OCI-LY7 (cell line): ENCODE results near the gene CERK.

Source experiments
- EZH2phosphoT487 ChIP-seq: fragments of 200-600 bp; sonication (generic); IDR thresholded peaks from 2 replicates; pipeline ENCODE4 v1.6.1; 2018; ENCODE audit warnings: low read depth, borderline replicate concordance, mild to moderate bottlenecking, mixed run types, antibody characterized with exemption, low read length, moderate library complexity, mixed read lengths
- TF ChIP-seq, protein P1 (sequence below): fragments of 200-600 bp; sonication (generic); conservative IDR thresholded peaks from 2 replicates; pipeline ENCODE4 v1.5.1; 2014; ENCODE audit warnings: mild to moderate bottlenecking, antibody characterized with exemption, low read length, moderate library complexity, mixed read lengths

DNA sequence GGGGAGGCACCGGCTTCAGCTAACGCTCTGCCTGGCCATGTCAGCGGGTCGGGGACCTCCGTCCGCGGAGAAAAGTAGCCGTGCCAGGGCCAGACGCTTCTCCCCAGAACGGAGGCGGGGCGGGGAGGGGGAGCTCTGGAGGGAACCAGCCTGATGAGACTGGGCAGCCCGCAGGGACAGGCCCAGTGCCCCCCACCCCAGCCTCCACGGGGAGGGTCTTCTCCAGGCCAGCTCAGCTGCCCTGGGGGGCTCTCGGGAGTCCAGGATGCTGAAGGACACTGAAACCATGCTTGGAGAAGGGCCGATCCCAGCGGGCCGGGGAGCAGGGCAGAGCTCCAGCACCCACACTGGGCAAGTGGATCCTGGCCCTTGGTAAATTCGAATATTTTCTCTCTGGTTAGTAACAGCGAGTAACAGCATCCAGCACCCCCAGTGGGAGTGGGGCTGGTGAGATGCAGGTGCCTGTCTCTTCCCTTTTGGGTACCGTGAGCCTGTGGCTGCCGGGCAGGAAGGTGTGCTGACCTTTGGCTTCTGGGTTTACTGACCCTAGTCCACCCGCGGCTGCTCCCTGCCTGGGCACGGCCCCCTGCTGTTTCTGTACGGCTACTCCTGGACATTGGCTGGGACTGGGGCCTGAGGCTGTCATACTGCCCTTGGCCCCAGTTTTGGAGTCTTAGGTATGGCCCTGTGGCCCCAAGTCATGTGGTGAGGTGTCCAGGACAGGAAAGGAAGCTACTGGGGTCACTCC lies 82.0 kb downstream of the CERK start:
- TF ChIP-seq, protein P1, sequence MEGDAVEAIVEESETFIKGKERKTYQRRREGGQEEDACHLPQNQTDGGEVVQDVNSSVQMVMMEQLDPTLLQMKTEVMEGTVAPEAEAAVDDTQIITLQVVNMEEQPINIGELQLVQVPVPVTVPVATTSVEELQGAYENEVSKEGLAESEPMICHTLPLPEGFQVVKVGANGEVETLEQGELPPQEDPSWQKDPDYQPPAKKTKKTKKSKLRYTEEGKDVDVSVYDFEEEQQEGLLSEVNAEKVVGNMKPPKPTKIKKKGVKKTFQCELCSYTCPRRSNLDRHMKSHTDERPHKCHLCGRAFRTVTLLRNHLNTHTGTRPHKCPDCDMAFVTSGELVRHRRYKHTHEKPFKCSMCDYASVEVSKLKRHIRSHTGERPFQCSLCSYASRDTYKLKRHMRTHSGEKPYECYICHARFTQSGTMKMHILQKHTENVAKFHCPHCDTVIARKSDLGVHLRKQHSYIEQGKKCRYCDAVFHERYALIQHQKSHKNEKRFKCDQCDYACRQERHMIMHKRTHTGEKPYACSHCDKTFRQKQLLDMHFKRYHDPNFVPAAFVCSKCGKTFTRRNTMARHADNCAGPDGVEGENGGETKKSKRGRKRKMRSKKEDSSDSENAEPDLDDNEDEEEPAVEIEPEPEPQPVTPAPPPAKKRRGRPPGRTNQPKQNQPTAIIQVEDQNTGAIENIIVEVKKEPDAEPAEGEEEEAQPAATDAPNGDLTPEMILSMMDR = no peak
- no peak for TF ChIP-seq EZH2phosphoT487
